Hepatic stellate cell (primary cell): ENCODE results near the gene SETD6.
A peak's percentile ranks its signal among the peaks of the same experiment; 100 is the strongest.

Source experiments
- DNase-seq: peaks from one replicate; pipeline ENCODE4 v3.0.0; 2011; ENCODE audit warnings: low spot score

Gene SETD6

GRCh38 chr16:58494981-58495520 lies 20.3 kb upstream of the SETD6 start:
- DNase-seq: peak; percentile 99

GRCh38 chr16:58495521-58496331 lies 19.6 kb upstream of the SETD6 start:
- DNase-seq: peak; percentile 60

- DNase-seq: no peak
These were observed 17.8 kb upstream of the SETD6 start for GRCh38 chr16:58497468-58497867.

GRCh38 chr16:58497935-58498334 lies 17.4 kb upstream of the SETD6 start:
- no peak for DNase-seq

DNA sequence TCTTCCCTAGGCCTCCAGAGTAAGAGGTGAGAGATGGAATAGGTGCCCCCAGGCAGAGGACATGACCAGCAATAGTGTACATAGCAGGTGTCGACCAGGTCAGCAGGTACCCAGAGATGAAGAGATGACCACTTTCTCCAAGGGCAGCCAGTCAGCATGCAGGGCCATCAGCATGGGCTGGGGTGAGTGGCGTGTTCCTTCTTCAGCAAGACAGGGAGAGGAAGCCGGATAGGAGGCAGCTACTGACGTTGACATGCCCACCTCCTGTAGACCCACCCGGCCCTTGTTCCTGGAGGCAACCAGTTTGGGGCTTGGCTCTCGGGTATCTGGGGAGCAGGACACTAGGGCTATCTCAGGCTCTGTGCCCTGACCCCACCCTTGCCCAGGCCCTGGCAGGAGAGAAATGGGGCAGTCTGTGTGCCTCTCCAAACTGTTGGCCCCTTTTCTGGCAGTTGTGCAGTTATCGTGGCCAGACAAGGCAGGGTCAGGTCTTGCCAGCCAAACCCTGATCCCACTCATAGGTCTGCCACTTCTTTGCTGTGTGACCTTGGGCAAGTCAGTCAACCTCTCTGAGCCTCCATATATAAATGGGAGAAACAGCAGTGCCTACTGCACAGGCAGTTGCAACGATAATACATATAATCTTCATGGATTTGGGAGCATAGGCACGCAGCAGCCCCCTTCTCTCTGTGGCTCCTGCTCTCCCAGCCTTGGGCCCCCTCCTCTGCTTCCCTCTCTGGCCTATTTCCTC lies 16.8 kb upstream of the SETD6 start:
- no peak for DNase-seq

DNA sequence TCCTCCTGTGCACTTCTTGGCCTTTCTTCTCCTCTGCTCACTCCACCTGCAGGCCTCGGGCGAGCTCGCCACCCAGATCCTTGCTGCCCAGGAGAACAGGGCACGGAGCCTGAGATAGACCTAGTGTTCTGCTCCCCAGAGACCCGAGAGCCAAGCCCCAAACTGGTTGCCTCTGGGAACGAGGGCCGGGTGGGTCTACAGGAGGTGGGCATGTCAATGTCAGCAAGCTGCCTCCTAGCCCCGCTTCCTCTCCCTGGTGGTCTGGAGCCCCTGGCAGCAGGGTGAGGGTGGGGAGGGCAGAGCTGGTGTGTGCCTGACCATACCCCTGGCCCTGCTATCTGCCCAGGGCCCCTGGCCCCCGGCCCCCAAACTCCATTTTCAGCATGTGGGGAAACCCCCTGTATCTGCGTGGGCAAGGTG lies 16.2 kb upstream of the SETD6 start:
- DNase-seq: no peak

- DNase-seq: peak; percentile 62
These were observed 15.5 kb upstream of the SETD6 start, which contains the start of gene NDRG4 for GRCh38 chr16:58499615-58500351. TSS of gene NDRG4 (plus strand) at chr16:58500143. CDS start at chr16:58500249, 106 bp downstream.

DNA sequence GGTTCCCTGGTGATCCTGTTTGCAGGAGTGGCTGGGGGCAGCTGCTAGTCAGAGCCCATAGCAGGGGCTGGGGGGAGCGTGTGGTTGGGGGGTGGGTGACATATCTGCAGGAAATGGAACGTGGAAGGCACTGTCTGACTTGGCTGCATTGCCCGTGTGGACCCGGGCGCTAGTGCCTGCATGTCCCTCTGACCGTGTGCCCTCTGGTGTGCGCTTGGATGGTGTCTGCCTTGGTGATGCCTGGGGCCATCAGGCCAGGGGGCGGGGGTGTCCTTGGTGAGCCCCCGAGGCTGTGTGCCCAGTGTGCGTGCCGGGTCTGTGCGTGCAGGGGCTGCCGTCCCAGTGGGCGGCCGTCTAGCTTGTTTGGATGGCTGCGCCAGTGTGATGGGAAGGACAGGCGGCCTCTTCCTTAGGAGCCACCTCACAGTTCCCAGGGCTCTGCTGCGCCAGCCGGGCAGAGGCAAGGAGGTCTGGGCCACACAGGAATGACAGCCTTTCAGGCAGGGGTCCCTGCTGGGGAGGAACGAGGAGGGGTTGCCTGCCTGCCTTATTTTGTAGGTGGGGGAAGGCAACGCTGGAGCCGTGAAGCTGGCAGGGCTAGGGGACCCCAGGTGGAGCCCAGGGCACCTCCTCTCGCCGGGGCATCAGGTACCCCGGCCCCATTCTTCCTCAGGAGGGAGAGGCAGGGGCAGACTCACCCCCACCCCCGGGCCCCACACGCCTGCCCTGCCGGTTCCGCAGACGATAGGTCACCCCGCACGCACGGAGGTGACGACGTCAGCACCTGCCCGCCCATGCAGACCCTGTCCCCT lies 14.7 kb upstream of the SETD6 start:
- no peak for DNase-seq

DNA sequence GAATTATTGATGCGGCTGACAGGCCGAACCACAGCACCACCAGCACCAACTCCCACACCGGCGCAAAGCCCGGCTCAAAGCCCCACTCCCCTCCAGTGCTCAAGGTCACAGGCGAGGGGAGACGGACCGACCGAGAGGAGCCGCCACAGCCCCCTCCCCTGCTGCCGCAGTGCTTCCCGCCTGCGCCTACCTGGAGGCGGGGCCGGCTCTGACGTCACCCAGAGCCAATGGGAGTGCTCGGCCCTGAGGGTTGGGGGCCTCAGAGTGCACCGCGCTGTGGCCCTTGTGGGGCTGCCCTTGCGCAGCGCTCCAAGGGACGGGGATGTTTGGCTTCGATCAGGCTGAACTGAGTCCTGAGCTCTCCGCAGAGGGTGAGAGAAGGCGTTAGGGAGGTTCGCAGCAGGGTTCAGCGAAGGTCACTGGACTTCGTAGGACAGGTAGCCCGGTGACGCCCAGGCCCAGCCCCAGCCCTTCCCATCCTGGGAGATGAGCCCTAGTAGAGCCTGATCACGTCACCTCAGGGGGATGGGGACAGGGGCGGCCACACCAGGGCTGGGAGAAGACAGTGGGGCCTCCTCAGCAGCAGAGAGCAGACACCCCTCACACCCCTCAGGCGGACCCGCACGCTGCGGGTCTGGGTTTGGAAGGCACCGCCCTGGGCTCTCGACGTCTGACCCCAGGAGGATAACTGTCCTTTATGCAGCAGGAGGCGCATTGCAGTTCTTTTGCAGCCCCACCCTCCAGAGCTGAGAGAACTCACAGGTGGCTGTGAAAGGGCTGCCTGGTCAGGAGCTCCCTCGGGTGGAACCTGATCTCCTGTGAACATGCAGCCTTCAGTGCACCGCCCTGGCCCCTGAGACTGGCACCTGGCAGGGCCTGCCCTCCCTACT lies 13.8 kb upstream of the SETD6 start:
- DNase-seq: no peak

DNA sequence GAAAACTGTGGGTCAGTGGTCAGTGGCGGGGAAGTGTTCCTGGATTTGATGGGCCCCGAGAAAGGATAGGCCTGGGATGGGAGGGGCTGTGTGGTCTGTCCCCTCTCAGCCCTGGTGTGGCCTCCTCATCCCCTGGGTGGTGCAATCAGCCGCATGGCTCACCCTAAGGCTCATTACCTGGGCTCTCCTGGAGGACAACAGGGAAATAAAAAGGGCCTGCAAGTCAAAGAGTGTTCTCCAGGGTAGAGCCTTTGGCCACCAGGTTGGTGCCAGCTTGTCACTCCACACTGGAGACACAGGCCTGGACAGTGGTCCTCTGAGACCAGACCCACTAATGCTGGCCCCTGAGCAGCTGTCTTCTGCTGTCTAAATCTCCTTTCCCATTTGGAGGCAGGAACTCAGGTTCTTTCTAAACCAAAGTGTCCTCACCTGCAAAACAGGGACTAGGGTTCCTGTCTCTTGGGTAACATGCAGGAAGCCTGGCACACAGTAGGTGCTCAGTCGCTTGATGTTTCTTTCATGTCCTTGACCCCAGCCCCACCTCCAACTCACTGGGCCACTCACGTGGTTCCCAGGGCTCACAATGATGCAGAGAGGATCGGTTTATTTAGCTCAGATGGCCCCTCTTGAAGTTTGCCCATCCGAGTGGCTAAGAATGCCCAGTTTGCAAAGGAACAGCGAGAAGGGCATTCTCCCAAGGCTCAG lies 12.9 kb upstream of the SETD6 start:
- no peak for DNase-seq

- no peak for DNase-seq
These were observed 12.0 kb upstream of the SETD6 start for GRCh38 chr16:58503166-58503862.

- DNase-seq: no peak
These were observed 11.2 kb upstream of the SETD6 start for GRCh38 chr16:58503863-58504688.

- no peak for DNase-seq
These were observed 8.8 kb upstream of the SETD6 start for GRCh38 chr16:58506241-58507194.

DNA sequence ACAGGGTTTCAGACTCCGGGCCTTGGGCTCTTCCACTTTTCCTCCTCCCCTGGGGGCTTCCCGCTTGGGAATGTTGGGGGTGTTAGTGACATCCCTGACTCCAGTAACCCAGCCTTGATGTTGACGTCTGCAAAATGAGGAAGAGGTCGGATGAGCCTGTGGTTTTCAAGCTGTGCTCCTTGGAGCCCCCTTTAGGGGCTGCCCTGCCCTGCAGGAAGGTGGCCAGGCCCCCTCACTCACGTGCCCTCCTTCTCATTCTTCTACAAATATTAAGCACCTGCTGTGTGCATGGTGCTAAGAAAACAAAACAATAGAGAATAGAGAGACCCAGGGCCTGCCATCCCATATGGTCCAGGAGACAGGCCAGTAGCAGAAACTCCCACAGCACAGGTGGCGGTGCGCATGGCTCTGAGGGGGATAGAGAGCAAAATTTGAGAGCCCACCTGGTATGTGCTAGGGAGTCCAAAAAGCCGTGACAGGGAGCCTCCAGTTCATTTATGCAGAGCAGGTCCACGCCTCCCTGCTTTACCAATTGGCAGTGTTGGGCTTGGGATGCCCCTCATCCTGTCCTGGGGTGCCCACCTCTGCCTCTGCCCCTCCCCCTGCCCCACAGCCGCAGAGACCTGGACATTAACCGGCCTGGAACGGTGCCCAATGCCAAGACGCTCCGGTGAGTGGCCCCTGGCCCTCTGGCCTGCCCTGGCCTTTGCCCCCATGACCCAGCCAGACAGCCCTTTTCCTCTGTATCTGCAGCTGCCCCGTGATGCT lies 7.9 kb upstream of the SETD6 start:
- DNase-seq: no peak

DNA sequence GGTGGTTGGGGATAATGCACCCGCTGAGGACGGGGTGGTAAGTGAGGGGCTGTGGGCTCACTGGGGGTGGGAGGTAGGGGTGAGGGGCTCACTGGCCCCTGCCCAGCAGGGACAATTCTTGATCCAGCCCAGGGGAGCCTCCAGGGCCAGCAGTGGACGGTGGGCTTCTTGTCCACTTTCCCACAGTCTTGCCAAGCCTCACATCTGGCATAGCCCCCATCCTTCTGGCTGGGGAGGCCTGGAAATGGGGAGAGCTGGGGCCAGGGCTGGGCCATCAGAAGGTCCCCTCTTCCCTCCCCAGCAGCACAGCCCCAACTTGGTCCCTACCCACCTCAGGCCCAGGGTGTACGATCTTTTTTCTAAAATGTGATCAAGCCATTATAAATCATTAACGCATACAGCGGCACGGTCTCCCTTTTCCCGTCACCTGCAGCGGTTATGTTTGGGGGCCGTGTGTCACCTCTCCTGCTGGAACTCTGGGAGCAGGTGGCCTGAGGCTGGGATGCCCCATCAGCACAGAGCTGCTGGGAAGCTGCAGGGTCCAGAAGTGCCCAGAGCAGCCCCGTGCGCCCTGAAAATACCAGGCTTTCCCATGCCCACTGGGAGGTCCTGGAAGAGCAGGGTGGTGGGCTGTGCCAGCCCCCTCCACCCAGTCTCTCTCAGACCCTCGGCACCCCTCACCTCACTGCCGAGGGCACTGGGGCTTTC lies 7.2 kb upstream of the SETD6 start:
- no peak for DNase-seq
